CD4-positive, alpha-beta T cell treated with Interleukin-1 beta for 1 hour (primary cell): ENCODE results near the gene LPP.

Experiments
- DNase-seq, 2 donors: peaks; one replicate each; pipeline ENCODE4 v3.0.0-alpha.2; 2020 to 2022

The LPP gene

GRCh38 chr3:188489639-188490405 lies 335.9 kb downstream of the LPP start:
- no peak for DNase-seq

GRCh38 chr3:188490416-188490815 lies 336.5 kb downstream of the LPP start:
- no peak for DNase-seq

GRCh38 chr3:188491276-188491687 lies 337.3 kb downstream of the LPP start:
- DNase-seq, result no peak

GRCh38 chr3:188496390-188496789 lies 342.4 kb downstream of the LPP start:
- DNase-seq, result no peak

- DNase-seq, result no peak
Observed at GRCh38 chr3:188497021-188497420, 343.1 kb downstream of the LPP start.

- DNase-seq, result no peak
Observed at GRCh38 chr3:188503647-188504046, 349.7 kb downstream of the LPP start.

GRCh38 chr3:188505151-188505550 lies 351.2 kb downstream of the LPP start:
- DNase-seq, result no peak

- no peak for DNase-seq
Observed at GRCh38 chr3:188505911-188506310, 352.0 kb downstream of the LPP start.

GRCh38 chr3:188506446-188506845 lies 352.5 kb downstream of the LPP start:
- no peak for DNase-seq

GRCh38 chr3:188507244-188507720 lies 353.3 kb downstream of the LPP start:
- DNase-seq, result peak; percentile 4 to 24

GRCh38 chr3:188508454-188508853 lies 354.5 kb downstream of the LPP start:
- no peak for DNase-seq

- DNase-seq, result no peak
Observed at GRCh38 chr3:188509316-188509715, 355.4 kb downstream of the LPP start.

- DNase-seq, result no peak
Observed at GRCh38 chr3:188510366-188510765, 356.4 kb downstream of the LPP start.

- DNase-seq, result no peak
Observed at GRCh38 chr3:188513662-188514328, 359.8 kb downstream of the LPP start.

GRCh38 chr3:188516515-188516914 lies 362.6 kb downstream of the LPP start:
- DNase-seq, result no peak

- no peak for DNase-seq
Observed at GRCh38 chr3:188518416-188518815, 364.5 kb downstream of the LPP start.

GRCh38 chr3:188518835-188519452 lies 365.0 kb downstream of the LPP start:
- DNase-seq, result no peak

- no peak for DNase-seq
Observed at GRCh38 chr3:188520466-188520865, 366.5 kb downstream of the LPP start.

GRCh38 chr3:188522115-188522514 lies 368.2 kb downstream of the LPP start:
- no peak for DNase-seq

- no peak for DNase-seq
Observed at GRCh38 chr3:188523291-188523690, 369.3 kb downstream of the LPP start.

- DNase-seq, result no peak
Observed at GRCh38 chr3:188524052-188524451, 370.1 kb downstream of the LPP start.

GRCh38 chr3:188526057-188526456 lies 372.1 kb downstream of the LPP start:
- DNase-seq, result no peak

- DNase-seq, result no peak
Observed at GRCh38 chr3:188527389-188527788, 373.4 kb downstream of the LPP start.

- DNase-seq, result no peak
Observed at GRCh38 chr3:188528396-188528795, 374.4 kb downstream of the LPP start.
